ENCODE data around the gene DTX1. TPM values are rescaled to one million over a fixed set of nuclear protein-coding genes. Genes with fewer than 3 reads are reported as not detected.

Gene DTX1
- total RNA-seq, 1 donor from 2014 or later: 4.6 TPM

GRCh38 chr12:113066813-113067400 is 10.4 kb downstream of the DTX1 start:
- H3K4me3 ChIP-seq (ENCODE audit: insufficient read depth, low read depth, low read length): no peak overlapping the region
- no peaks in the 10 kb centered on the region for H3K36me3 ChIP-seq (ENCODE audit: insufficient read depth, low read length)
- H3K4me1 ChIP-seq (ENCODE audit: insufficient read depth, low read length): no peaks in the 10 kb centered on the region
- H3K79me2 ChIP-seq (ENCODE audit: insufficient read depth, low read length): no peaks in the 10 kb centered on the region
- no peak overlapping the region for H3K4me2 ChIP-seq (ENCODE audit: low read length)
- Mint-ChIP-seq H3K4me1 (ENCODE audit: low read depth, unreplicated experiment) (peaks cover under 1% of the 10 kb centered on the region), H3K27ac (ENCODE audit: unreplicated experiment) (no peak overlapping the region), H3K9me3 (ENCODE audit: unreplicated experiment) (no peaks in the 10 kb centered on the region), H3K27me3 (ENCODE audit: low read depth, unreplicated experiment) (peaks cover 40% of the 10 kb centered on the region), H3K36me3 (ENCODE audit: low read depth, unreplicated experiment) (no peaks in the 10 kb centered on the region), H3K4me3 (ENCODE audit: unreplicated experiment) (no peak overlapping the region)
- FAIRE-seq (no peak), DNase-seq (ENCODE audit: low read depth) (no peak)
- H3K9ac ChIP-seq (ENCODE audit: low read length): no peak overlapping the region
- no peaks in the 10 kb centered on the region for H3K9me3 ChIP-seq (ENCODE audit: insufficient read depth, low read depth, low read length)
- no peak overlapping the region for H3K27ac ChIP-seq (ENCODE audit: low read depth, low read length)
- TF ChIP-seq EZH2 (IDR thresholded peaks at IDR 0.05; ENCODE audit: insufficient read depth, low read length): no peak
- no peak for TF ChIP-seq CTCF (IDR thresholded peaks at IDR 0.05; ENCODE audit: insufficient read depth, low read depth, low read length)
- H4K20me1 ChIP-seq (ENCODE audit: insufficient read depth, low read length): peaks cover 5% of the 10 kb centered on the region
- peaks cover 7% of the 10 kb centered on the region for H3K27me3 ChIP-seq (ENCODE audit: insufficient read depth, low read length)
- H2AFZ ChIP-seq (ENCODE audit: low read depth, low read length): no peak overlapping the region

GRCh38 chr12:113067987-113068935 is 11.7 kb downstream of the DTX1 start:
- Histone ChIP-seq H3K4me3 (ENCODE audit: insufficient read depth, low read depth, low read length) (no peak overlapping the region), H3K9ac (ENCODE audit: low read length) (no peak overlapping the region), H3K9me3 (ENCODE audit: insufficient read depth, low read depth, low read length) (no peaks in the 10 kb centered on the region), H3K27me3 (ENCODE audit: insufficient read depth, low read length) (peaks cover 4% of the 10 kb centered on the region), H3K4me2 (ENCODE audit: low read length) (no peak overlapping the region), H2AFZ (ENCODE audit: low read depth, low read length) (no peak overlapping the region), H4K20me1 (ENCODE audit: insufficient read depth, low read length) (peaks cover 5% of the 10 kb centered on the region), H3K79me2 (ENCODE audit: insufficient read depth, low read length) (no peaks in the 10 kb centered on the region), H3K4me1 (ENCODE audit: insufficient read depth, low read length) (no peaks in the 10 kb centered on the region), H3K27ac (ENCODE audit: low read depth, low read length) (no peak overlapping the region), H3K36me3 (ENCODE audit: insufficient read depth, low read length) (no peaks in the 10 kb centered on the region)
- no peaks in the 10 kb centered on the region for H3K36me3 Mint-ChIP-seq (ENCODE audit: low read depth, unreplicated experiment)
- TF ChIP-seq EZH2 (IDR thresholded peaks at IDR 0.05; ENCODE audit: insufficient read depth, low read length) (no peak), CTCF (IDR thresholded peaks at IDR 0.05; ENCODE audit: insufficient read depth, low read depth, low read length) (no peak)
- H3K4me3 Mint-ChIP-seq (ENCODE audit: unreplicated experiment): no peak overlapping the region
- H3K4me1 Mint-ChIP-seq (ENCODE audit: low read depth, unreplicated experiment): peaks cover 4% of the 10 kb centered on the region
- DNase-seq (ENCODE audit: low read depth): no peak
- no peak overlapping the region for H3K27ac Mint-ChIP-seq (ENCODE audit: unreplicated experiment)
- no peak for FAIRE-seq
- H3K9me3 Mint-ChIP-seq (ENCODE audit: unreplicated experiment): no peaks in the 10 kb centered on the region
- peaks cover 38% of the 10 kb centered on the region for H3K27me3 Mint-ChIP-seq (ENCODE audit: low read depth, unreplicated experiment)
